ENCODE results near the gene VMO1.

VMO1 gene

GRCh38 chr17:4808378-4808767 lies 22.2 kb upstream of the VMO1 start:
- no peak overlapping the region for H3K4me3 ChIP-seq (ENCODE audit: low read depth, low read length)

GRCh38 chr17:4807605-4808377 lies 21.6 kb upstream of the VMO1 start:
- H3K4me3 ChIP-seq (ENCODE audit: low read depth, low read length): peak overlapping the region; percentile 78
- TF ChIP-seq CTCF (IDR thresholded peaks at IDR 0.05; ENCODE audit: low read depth, low read length): no peak

More at GRCh38 chr17:4808378-4808767, 22.2 kb upstream of the VMO1 start:
- TF ChIP-seq CTCF (IDR thresholded peaks at IDR 0.05; ENCODE audit: low read depth, low read length): no peak

DNA sequence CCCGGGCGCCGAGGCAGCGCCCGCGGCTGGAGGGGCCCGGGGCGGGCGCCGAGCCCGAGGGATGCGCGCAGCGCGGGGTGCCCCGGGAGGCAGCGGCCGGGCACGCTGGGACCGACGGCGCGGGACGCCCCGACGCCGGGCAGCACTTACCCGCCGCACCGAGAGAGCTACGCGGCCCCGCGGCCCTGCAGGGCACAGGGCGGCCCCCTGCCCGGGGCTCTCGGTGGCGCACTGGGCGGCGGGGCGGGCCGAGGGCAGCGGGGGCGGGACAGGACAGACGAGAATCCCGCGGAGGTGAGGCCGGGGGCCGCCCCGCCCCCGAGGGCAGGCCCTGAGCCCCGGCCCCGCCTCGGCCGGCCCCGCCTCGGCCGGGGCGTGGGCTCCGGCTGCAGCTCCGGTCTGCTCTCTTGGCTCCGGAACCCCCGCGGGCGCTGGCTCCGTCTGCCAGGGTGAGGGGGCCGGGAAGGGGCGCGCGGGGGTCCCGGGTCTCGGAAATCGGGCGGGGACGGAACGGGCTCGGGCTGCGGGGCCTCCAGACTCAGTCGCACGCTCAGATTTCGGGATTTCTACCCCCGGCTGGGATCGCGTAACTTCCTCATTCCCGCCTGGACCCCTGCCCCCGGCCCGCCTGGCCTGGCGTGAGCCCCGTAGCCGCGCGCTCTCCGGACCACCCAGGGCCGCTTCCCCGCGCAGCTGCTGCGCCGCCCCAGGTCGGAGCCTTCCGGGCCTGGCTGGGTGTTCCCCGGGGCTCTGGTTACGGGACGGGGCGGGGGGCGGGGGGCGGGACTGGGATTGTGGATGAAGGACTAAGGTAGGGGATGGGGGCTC lies 20.8 kb upstream of the VMO1 start, which contains the start of gene PLD2:
PLD2 (plus strand) TSS at position 376 of the 828 bp plus-strand sequence. CDS start 621 bp downstream, outside the sequence.
- TF ChIP-seq CTCF (IDR thresholded peaks at IDR 0.05; ENCODE audit: low read depth, low read length): no peak
- peak within 1 kb of the TSS; percentile 78 for H3K4me3 ChIP-seq (ENCODE audit: low read depth, low read length)

GRCh38 chr17:4806456-4806776 lies 20.3 kb upstream of the VMO1 start:
- no peak for TF ChIP-seq CTCF (IDR thresholded peaks at IDR 0.05; ENCODE audit: low read depth, low read length)

GRCh38 chr17:4802228-4802627 lies 16.1 kb upstream of the VMO1 start, which contains the start of gene C17orf114:
TSS of gene C17orf114 (minus strand) at chr17:4802328.
- no peak for TF ChIP-seq CTCF (IDR thresholded peaks at IDR 0.05; ENCODE audit: low read depth, low read length)

More at GRCh38 chr17:4806456-4806776, 20.3 kb upstream of the VMO1 start:
- H3K4me3 ChIP-seq (ENCODE audit: low read depth, low read length): peak overlapping the region; percentile 78

DNA sequence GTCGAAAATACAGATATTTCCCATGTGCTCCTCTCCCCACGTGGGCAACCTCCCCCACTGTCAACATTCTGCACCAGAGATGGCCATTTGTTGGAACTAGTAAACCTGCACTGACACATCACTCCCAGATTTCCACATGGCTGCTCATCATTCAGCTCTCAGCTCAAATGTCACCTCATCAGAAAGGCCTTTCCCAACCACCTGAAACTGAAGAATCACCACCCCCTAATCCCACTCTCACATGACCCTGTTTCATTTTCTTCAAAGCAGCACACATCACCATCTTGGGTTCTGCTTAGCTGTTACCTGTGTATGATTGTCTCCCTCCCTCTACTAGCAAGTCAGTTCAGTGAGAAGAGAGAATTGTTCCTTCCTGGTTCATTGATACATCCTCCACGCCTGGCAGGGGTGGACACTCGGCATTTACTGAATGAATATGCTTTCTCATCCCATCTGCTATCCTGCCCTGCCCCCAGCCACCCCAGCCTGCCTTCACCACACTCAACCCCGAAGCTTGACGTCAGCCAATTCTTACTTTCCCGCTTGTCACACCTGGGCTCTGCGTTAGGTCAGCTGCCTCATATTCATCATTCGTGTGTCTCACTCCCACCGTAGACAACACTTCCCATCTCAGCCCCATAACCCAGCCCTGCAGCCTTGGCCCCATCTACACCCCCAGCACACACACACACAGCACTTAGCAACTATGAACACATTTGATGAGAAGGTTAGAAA lies 14.5 kb upstream of the VMO1 start:
- H3K4me3 ChIP-seq (ENCODE audit: low read depth, low read length): no peak overlapping the region
- TF ChIP-seq CTCF (IDR thresholded peaks at IDR 0.05; ENCODE audit: low read depth, low read length): no peak

More at GRCh38 chr17:4802228-4802627, 16.1 kb upstream of the VMO1 start, which contains the start of gene C17orf114:
- no peak within 1 kb of the TSS for H3K4me3 ChIP-seq (ENCODE audit: low read depth, low read length)

Measured in WI38 (cell line).